ENCODE results near the gene BCAS3.

- no peak for TF ChIP-seq POLR2A (IDR thresholded peaks at IDR 0.05; ENCODE audit: low read length)
- TF ChIP-seq GATA1 (IDR thresholded peaks at IDR 0.05; ENCODE audit: low read depth, low read length) = no peak
Observed at GRCh38 chr17:61381537-61381936, 703.9 kb downstream of the BCAS3 start.

Data from erythroblast (primary cell).